ENCODE data around the gene HTRA3.
"Not testable (repeated sequence)": the region's sequence is repeated elsewhere in the genome, so short reads cannot be mapped to it uniquely, and the experiment has no call there.

The HTRA3 gene

DNA sequence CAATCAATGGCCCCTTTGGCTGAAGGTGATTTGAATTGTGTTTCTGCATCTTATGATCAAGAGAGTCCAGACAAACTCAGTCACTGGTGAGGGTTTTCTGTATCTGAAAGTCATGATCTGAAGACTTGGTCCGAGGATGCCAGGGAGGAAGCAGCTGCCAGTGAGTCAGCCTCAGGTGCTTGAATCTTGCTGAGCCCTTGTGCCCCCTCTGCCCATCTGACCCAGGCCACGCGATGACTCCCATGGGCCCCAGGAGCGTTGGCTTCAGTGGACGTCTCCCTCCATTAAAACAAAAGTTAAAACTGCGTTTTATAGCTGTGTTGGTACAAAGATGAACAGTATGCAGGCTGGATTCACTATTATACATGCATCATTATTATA lies 62.0 kb downstream of the HTRA3 start:
- DNase-seq: no peak

GRCh38 chr4:8332038-8332857 lies 62.7 kb downstream of the HTRA3 start:
- no peak for DNase-seq

DNA sequence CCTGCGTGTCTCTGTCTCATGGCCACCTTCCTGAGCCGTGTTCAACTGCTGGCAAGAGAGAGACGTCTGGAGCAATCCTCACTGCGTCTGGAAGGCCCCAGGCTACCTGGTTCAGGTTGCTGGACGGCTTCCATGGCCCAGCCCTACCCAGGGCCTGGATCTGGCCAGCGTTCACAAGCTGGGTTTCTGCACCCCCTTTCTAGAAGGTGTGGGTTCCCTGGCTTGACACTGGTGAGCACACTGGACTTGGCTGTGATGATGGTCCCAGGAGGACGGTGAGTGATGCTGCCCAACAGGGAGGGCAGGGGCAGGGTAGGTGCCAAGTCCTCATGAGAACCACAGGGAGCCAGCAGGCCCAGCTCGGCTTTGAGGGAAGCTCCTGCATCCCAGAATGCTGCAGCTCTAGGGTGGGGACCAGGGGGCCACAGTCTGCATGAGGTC lies 63.4 kb downstream of the HTRA3 start:
- no peak for DNase-seq

DNA sequence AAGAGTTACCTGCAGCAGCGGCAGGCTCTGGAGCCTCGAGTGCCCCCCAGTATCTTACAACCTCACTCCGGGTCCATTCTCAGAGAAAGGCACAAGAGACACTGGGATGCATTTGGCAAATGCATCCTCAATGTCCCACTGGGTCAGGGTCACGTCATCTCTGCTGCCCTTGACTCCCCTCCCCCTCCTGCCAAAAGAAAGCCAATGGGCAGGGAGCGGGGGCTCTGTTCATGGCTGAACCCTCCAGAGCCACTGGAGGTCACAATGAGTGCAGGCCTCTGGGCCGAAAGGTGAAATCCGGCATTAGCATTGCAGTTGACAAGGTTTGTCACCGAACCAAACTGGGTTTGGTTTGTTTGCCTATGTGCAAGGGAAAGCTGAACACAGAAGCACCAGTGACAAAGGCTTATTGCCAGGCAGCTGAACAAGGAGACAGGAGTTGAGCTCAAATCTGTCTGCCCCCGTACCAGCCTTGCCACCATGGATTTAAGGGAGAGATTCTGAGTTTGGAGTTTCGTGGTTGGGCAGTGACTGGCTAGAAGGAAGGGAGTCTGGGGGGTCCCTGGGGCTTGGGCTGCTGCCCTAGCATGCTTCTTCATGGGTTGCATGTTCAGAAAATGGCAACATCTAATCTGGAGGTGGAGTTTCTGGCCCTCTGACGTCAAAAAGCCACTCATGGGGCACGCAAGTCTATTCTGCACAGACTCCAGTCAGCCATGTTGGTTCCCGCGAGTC lies 64.3 kb downstream of the HTRA3 start:
- DNase-seq: no peak

DNA sequence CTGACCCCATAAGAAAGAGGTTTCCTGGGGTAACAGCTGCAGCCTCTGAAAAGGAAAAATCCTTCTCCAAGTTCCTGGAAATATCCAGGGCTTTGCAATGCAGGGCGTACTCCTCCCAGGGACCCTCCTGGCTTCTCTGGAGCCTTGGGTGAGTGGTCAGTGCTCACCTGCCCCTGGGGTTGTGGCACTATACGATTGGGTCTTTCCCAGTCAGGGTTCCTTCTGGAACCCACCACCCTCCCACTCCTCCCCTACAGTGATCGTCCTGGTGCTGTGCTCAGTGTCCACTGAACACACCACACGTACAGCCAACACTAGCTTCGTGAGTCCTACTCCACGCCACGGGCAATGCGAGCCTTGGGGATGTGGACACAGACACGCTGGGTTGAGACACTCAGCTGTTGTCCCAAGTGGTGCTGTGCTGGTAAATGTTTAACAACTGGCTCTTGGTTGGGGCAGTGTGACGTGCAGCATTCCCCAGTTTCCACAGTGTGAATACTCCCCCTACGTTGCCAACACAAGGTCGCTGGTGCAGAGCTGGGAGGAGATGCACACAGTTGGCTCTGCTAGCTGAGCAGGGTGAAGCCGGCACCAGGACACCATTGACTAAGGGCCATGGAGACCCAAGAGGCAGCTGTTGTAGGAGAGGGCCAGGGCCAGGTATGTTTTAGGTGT lies 65.4 kb downstream of the HTRA3 start:
- no peak for DNase-seq

DNA sequence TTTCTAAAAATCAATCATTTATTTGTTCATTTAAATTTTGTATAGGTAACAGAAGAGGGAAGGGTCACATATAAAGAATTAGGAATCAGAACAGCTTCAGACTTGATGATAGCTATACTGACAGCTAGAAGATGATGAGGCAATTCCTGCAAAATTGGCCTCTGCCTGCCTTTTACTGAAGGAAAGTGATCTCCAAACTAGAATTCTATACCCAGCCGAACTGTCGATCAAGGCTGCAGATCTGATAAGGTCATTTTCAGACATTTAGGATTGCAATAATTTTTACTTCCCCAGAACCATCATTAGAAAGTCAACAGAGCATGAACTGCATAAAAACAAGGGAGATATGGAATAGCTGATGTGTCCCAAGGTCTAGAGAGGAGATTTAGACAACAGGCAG lies 66.3 kb downstream of the HTRA3 start:
- DNase-seq: no peak

GRCh38 chr4:8336412-8337075 lies 67.0 kb downstream of the HTRA3 start:
- no peak for DNase-seq

- DNase-seq: no peak
These were observed 68.9 kb downstream of the HTRA3 start for GRCh38 chr4:8338351-8338961.

GRCh38 chr4:8340781-8341241 lies 71.3 kb downstream of the HTRA3 start:
- DNase-seq: no peak

DNA sequence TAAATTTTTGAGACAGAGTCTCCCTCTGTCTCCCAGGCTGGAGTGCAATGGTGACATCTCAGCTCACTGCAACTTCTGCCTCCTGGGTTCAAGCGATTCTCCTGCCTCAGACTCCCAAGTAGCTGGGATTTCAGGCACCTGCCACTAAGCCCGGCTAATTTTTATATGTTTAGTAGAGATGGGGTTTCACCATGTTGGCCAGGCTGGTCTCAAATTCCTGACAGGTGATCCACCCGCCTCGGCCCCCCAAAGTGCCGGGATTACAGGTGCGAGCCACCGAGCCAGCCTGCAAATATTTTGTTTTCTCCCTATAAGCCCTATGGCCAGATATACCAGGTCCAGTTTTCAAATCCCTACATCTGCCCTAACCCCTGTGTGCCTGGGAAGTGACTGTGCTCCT lies 71.7 kb downstream of the HTRA3 start:
- DNase-seq: not testable (repeated sequence)

DNA sequence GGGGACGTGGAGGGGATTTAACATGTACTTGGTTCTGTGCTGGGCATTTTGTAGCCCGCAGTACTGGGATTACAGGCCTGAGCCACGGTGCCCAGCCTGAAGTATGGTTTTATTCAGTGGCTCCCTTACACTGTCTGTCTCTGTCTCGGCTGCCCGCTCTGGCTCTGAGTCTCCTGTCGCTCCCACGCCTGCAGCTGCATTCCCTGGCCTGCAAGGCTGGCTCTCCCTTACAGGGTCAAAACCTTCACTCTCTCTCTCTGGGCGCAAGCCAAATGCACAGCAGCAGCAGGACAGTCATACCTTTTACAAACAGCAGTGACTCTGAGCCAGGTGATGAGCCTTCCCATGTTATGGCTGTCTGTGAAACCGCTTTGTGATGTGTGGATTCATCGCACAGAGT lies 72.1 kb downstream of the HTRA3 start:
- no peak for DNase-seq

- DNase-seq: no peak
These were observed 73.2 kb downstream of the HTRA3 start for GRCh38 chr4:8342651-8343261.

DNA sequence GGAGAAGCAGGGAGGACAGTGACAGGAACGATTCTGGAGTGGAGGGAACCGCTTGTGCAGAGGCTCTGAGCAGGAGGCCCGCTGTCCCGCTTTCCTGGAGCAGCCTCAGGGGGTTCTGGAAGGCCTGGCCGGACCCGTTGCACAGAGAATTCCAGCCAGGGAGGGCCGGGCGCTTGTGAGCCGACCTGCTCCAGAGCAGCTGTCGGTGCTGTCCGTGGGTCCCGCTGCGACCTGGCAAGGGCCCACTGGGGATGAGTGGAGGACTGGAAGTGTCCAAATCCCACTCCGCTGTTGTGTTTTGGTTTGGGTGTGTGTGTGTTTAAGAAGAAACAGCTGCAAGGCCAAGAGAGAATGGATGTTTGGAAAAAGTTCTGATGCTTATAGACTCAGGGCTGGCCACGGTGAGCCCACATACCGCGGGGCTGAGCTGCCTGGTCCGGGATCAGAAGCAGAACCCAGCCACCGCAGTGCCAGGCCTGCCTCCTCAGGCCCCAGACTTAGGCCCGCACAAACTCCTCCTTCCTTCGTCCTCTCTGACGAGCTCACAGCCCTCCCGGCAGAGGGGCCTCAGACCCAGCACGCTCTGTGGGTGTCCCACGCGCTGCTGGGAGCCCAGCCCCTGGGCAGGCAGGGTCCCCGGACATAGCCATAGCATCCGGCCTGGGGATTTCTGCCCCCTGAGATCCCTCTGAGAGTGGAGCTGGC lies 73.9 kb downstream of the HTRA3 start:
- DNase-seq: no peak

DNA sequence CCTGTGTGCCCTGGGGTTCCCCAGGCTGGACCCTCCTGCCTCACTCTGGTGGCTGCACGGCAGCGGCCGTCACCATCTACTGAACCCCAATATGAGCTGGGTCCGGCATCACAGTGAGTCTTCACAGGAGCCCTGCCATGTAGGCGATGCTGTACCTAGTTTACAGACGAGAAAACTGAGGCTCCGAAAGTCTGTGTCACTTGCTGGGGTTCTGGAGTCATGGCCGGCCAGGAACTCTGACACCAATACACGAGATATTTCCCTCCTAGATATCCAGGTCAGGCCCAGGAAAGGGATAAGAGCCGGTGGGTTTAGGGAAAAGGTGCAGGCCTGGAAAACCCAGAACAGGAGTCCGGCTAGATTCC lies 74.4 kb downstream of the HTRA3 start:
- DNase-seq: no peak

- no peak for DNase-seq
These were observed 74.8 kb downstream of the HTRA3 start for GRCh38 chr4:8344377-8344776.

DNA sequence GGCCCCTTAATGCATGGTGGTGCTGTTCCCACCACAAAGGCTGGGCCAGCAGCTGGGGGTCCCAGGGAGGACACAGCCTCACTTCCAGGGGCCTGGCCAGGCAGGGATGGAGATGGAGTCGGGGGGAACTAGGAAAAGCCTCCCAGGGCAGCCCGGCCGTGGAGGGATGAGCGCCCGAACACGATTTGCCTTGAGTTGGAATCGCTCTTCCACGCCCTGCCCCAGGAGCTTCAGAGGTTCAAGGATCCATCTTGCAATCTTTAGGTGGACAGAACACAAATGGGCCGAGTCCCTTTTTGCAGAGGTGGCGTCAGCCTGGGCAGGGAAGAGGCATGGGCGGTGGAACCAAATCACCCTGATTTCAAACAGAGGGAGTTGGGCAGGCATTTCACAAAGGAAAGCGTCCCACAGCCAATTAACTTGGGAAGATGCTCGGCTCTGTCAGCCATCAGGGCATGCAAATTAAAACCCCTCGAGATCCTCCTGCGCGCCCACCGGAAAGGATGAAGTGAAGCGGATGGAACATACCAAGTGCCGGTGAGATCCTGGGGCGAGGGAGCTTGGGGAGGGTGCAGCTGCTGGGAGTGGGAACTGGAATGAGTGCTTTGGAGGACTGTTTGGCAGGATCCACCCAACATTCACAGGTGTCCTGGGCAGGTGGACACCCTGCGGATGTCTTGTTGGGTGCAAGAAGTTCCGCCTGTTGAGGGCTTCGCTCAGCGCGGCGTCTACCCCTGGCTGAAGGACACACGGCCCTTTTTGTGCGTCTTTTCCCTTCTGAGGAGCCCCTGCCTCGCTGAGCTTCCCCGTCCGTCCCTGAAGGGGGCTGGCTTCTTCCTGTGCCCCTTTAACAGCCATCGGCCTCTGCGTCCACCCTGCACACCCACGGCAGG lies 75.7 kb downstream of the HTRA3 start:
- DNase-seq: no peak

DNA sequence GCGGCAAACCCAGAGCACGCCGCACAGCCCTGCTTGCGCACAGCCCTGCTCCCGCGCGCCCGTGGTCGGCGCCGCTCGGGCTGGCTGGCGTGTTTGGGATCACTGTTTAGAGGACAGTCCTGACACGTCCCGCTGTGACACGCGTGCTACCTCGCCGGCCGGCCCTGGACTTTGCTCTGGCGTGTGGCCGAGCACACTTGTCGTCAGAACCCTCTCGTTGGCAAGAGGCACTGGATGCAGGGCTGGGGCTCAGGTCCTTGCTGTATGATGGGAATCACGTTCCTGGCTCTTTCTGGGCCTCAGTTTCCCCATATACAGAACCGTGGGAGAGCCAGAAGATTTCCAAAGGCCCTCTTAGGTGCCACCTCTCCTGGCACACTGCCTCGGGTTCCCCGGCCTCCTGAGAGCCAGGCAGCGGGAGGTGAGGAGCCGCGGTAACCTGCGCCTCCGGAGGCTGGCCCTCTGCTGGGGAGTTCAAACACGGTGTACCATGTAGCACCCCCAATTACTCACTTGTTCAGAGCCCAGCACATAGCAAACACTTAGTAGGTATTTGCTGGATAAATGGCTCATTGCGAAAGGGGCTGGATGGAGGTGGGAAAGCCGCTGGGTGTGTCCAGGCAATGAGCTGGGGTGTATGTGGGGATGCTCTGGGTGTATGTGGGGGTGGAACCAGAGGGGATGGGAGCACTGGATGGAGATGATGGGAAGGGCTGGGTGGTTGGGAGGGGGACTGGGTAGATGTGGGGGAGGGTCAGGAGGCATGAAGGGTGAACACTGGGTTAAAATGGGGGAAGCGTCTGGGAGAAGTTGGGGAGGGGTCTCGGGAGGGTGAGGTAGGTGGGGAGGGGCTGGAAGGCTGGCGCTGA lies 76.6 kb downstream of the HTRA3 start:
- no peak for DNase-seq

DNA sequence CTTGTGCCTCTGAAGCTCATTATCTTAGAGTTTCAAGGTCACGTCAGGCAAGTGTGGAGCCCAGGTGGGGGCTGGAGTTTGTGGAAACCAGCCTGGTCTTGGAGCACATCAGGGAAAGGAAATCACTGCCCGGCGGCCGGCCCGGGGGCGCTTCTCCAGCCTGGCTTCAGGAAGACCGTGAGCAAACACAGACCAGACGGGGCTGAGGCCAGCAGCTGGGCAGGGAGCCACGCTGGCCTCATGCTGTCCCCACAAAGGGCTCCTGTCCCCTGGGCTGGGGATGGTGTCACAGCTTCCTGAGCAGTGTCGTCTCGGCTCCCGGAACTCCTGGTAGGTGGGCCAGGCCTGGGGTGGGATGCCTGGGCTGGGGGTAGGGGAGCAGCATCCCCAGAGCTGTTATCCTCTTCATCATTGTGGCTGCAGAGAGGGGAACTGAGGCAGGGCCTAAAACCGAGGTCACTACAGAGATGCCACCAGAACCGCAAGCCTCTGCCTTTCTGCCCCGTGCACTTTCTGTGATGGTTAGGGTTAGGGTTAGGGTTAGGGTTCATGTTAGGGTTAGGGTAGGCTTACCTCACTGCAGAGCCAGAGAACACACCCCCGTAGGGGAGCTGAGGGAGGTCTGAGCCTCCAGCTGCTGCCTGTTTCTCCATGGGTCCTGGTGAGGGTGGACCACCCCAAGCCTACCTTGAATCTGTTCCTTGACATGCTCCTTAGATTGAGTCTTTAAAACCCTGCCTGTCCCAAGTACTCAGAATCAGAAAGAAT lies 77.5 kb downstream of the HTRA3 start:
- no peak for DNase-seq

- DNase-seq: no peak
These were observed 78.1 kb downstream of the HTRA3 start for GRCh38 chr4:8347660-8348059.

Data from NK-92 treated with Interleukin-12 subunit alpha and Interleukin-12 subunit beta, amount 100 ng/mL, for 24 hours (cell line).